H1 (cell line): ENCODE measurements around the gene ADGRL4. TPM values are rescaled to one million over a fixed set of nuclear protein-coding genes. Genes with fewer than 3 reads are reported as not detected.

Source experiments
- CTCF ChIA-PET: fragments of 300-600 bp; sonication (Branson Sonifier 250); formaldehyde crosslinking; loops from one replicate; lab custom pipeline; 2021; ENCODE audit not compliant: partially characterized antibody; lab: Charles Lee
- POLR2A ChIA-PET: fragments of 300-600 bp; sonication (Branson Sonifier 250); formaldehyde crosslinking; loops from one replicate; lab custom pipeline; 2021; ENCODE audit warnings: inconsistent platforms; ENCODE audit not compliant: partially characterized antibody; lab: Charles Lee
- DNase-seq, 2 experiments: peaks; one replicate each; pipeline versions ENCODE4 v3.0.0 to v3.0.0-alpha.2; 2010 to 2022; ENCODE audit warnings: low spot score in 2 of 2, low read depth in 1 of 2, mixed read lengths in 1 of 2
- FAIRE-seq: peaks from 2 replicates; lab custom pipeline; 2011; peaks lifted over from hg19 to GRCh38; lab: Jason Lieb, UNC
- H2AFZ ChIP-seq: 2 replicates; pipeline ENCODE4 v1.8.1; 2012; ENCODE audit warnings: low read length, inconsistent platforms
- H2AK5ac ChIP-seq: 2 replicates; pipeline ENCODE4 v1.6.1; 2013; ENCODE audit warnings: low read depth, low read length
- H2BK120ac ChIP-seq: replicated peaks from 2 replicates; pipeline ENCODE3; 2013; ENCODE audit warnings: low read depth, low read length, inconsistent platforms
- H2BK12ac ChIP-seq: 2 replicates; pipeline ENCODE4 v1.6.1; 2013; ENCODE audit warnings: low read depth, low read length
- H2BK15ac ChIP-seq: 2 replicates; pipeline ENCODE4 v1.6.1; 2013; ENCODE audit warnings: low read length
- H2BK20ac ChIP-seq: 2 replicates; pipeline ENCODE4 v1.6.1; 2013; ENCODE audit warnings: low read length
- H2BK5ac ChIP-seq: 2 replicates; pipeline ENCODE4 v1.6.1; 2013; ENCODE audit warnings: low read depth, low read length
- H3K14ac ChIP-seq: 2 replicates; pipeline ENCODE4 v1.6.1; 2013; ENCODE audit warnings: inconsistent platforms; ENCODE audit not compliant: insufficient read length
- H3K18ac ChIP-seq: 2 replicates; pipeline ENCODE4 v1.6.1; 2013; ENCODE audit warnings: low read length; ENCODE audit errors: extremely low read depth
- H3K23ac ChIP-seq: 2 replicates; pipeline ENCODE4 v1.6.1; 2013; ENCODE audit warnings: inconsistent platforms; ENCODE audit not compliant: insufficient read length
- H3K23me2 ChIP-seq: 2 replicates; pipeline ENCODE4 v1.6.1; 2013; ENCODE audit warnings: low read depth, low read length
- H3K27ac ChIP-seq: 2 replicates; pipeline ENCODE4 v1.6.1; 2011; ENCODE audit warnings: low read depth, low read length, inconsistent platforms
- H3K27me3 ChIP-seq, 4 experiments: replicated peaks in 1 of 4; 1 replicate in 1 of 4; 2 replicates in 3 of 4; pipeline versions ENCODE4 v1.6.1 to v1.8.1; 2011 to 2013; ENCODE audit warnings: low read length in 3 of 4, mild to moderate bottlenecking in 3 of 4, inconsistent platforms in 2 of 4, mixed read lengths in 2 of 4, moderate library complexity in 1 of 4; ENCODE audit not compliant: control insufficient read depth in 3 of 4, insufficient read depth in 3 of 4; ENCODE audit errors: extremely low read depth in 1 of 4
- H3K36me3 ChIP-seq, 4 experiments: 2 replicates each; pipeline versions ENCODE4 v1.6.1 to v1.8.1; 2011 to 2013; ENCODE audit warnings: mild to moderate bottlenecking in 4 of 4, low read length in 3 of 4, moderate library complexity in 2 of 4, control low read depth in 1 of 4, inconsistent platforms in 1 of 4; ENCODE audit not compliant: insufficient read depth in 4 of 4, control insufficient read depth in 2 of 4
- H3K4ac ChIP-seq: replicated peaks from 2 replicates; pipeline ENCODE3; 2013; ENCODE audit warnings: low read length, low read depth, mixed read lengths, inconsistent platforms; ENCODE audit not compliant: insufficient read length
- H3K4me1 ChIP-seq, 4 experiments: replicated peaks in 1 of 4; 1 replicate in 1 of 4; 2 replicates in 3 of 4; pipeline versions ENCODE4 v1.6.1 to v1.8.1; 2011 to 2013; ENCODE audit warnings: low read length in 3 of 4, inconsistent platforms in 2 of 4, mixed read lengths in 1 of 4; ENCODE audit not compliant: insufficient read depth in 4 of 4, control insufficient read depth in 3 of 4
- H3K4me2 ChIP-seq, 2 experiments: 2 replicates each; pipeline versions ENCODE4 v1.6.1 to v1.8.1; 2011 to 2013; ENCODE audit warnings: low read depth in 2 of 2, low read length in 2 of 2, control low read depth in 1 of 2, inconsistent platforms in 1 of 2, mild to moderate bottlenecking in 1 of 2; ENCODE audit not compliant: insufficient read depth in 1 of 2
- H3K4me3 ChIP-seq, 4 experiments: fragments of 200-600, 300-600 bp in 1 of 4; sonication (generic), shearing (Covaris generic), sonication (Bioruptor Twin) in 1 of 4; 2 replicates each; pipeline versions ENCODE4 v1.5.1 to v1.8.1; 2011 to 2016; ENCODE audit warnings: low read length in 4 of 4, low read depth in 3 of 4, control low read depth in 2 of 4, inconsistent platforms in 2 of 4, mild to moderate bottlenecking in 2 of 4, mixed read lengths in 1 of 4, moderate library complexity in 1 of 4; ENCODE audit not compliant: insufficient read depth in 2 of 4; ENCODE audit errors: extremely low read depth in 1 of 4
- H3K56ac ChIP-seq: replicated peaks from 2 replicates; pipeline ENCODE3; 2013; ENCODE audit warnings: low read depth, mild to moderate bottlenecking, mixed read lengths, low read length, inconsistent platforms; ENCODE audit not compliant: insufficient read length
- H3K79me1 ChIP-seq: 2 replicates; pipeline ENCODE4 v1.6.1; 2013; ENCODE audit warnings: low read depth, low read length, control low read depth
- H3K79me2 ChIP-seq, 2 experiments: 2 replicates each; pipeline versions ENCODE4 v1.6.1 to v1.8.1; 2012 to 2013; ENCODE audit warnings: low read length in 2 of 2, mild to moderate bottlenecking in 2 of 2, inconsistent platforms in 1 of 2; ENCODE audit not compliant: insufficient read depth in 2 of 2, control insufficient read depth in 1 of 2
- H3K9ac ChIP-seq, 4 experiments: replicated peaks in 1 of 4; 1 replicate in 1 of 4; 2 replicates in 3 of 4; pipeline versions ENCODE4 v1.6.1 to v1.8.1; 2011 to 2013; ENCODE audit warnings: low read depth in 3 of 4, low read length in 3 of 4, control low read depth in 2 of 4, mild to moderate bottlenecking in 2 of 4, moderate library complexity in 2 of 4, inconsistent platforms in 1 of 4; ENCODE audit errors: extremely low read depth in 1 of 4
- H3K9me3 ChIP-seq, 2 experiments: 2 replicates each; pipeline versions ENCODE4 v1.6.1 to v1.8.1; 2012 to 2013; ENCODE audit warnings: mild to moderate bottlenecking in 2 of 2, moderate library complexity in 2 of 2, control low read depth in 1 of 2, inconsistent platforms in 1 of 2, low read depth in 1 of 2, low read length in 1 of 2, mixed read lengths in 1 of 2; ENCODE audit not compliant: insufficient read depth in 2 of 2
- H4K20me1 ChIP-seq, 2 experiments: replicated peaks in 1 of 2; 2 replicates each; pipeline versions ENCODE3 to v1.8.1; 2011 to 2013; ENCODE audit warnings: inconsistent platforms in 2 of 2, low read length in 2 of 2, mild to moderate bottlenecking in 1 of 2; ENCODE audit not compliant: insufficient read depth in 2 of 2, control insufficient read depth in 1 of 2
- H4K5ac ChIP-seq: 2 replicates; pipeline ENCODE4 v1.6.1; 2013; ENCODE audit warnings: low read length, low read depth, mixed read lengths, inconsistent platforms; ENCODE audit not compliant: insufficient read length
- H4K8ac ChIP-seq: 2 replicates; pipeline ENCODE4 v1.8.0; 2013; ENCODE audit warnings: mild to moderate bottlenecking, moderate library complexity, low read length, inconsistent platforms; ENCODE audit not compliant: insufficient read depth; ENCODE audit errors: extremely low read depth
- H4K91ac ChIP-seq: replicated peaks from 2 replicates; pipeline ENCODE3; 2013; ENCODE audit warnings: low read length, mixed read lengths, inconsistent platforms; ENCODE audit not compliant: insufficient read length
- FOSL1 ChIP-seq: IDR thresholded peaks from 2 replicates; pipeline ENCODE4 v1.6.1; 2011; ENCODE audit warnings: mild to moderate bottlenecking, low read depth, low read length, moderate library complexity; ENCODE audit not compliant: insufficient read depth
- KDM1A ChIP-seq: fragments of 200-600, 300-600 bp; sonication (generic); IDR thresholded peaks from 2 replicates; pipeline ENCODE4 v1.7.1; 2016; ENCODE audit warnings: mild to moderate bottlenecking, low read length, borderline replicate concordance
- NRF1 ChIP-seq: IDR thresholded peaks from 2 replicates; pipeline ENCODE4 v1.6.1; 2011; ENCODE audit warnings: mild to moderate bottlenecking, low read depth, low read length, improper control_type of control experiment
- POLR2AphosphoS5 ChIP-seq: IDR thresholded peaks from 2 replicates; pipeline ENCODE4 v1.6.1; 2011; ENCODE audit warnings: low read depth, low read length
- RAD21 ChIP-seq, 2 experiments: IDR thresholded peaks in 1 of 2; conservative IDR thresholded peaks in 1 of 2; 2 replicates each; pipeline ENCODE4 v1.6.1; 2011; ENCODE audit warnings: low read depth in 2 of 2, low read length in 2 of 2, improper control_type of control experiment in 1 of 2, inconsistent platforms in 1 of 2, mild to moderate bottlenecking in 1 of 2, moderate library complexity in 1 of 2
- RNF2 ChIP-seq: fragments of 200-900, 300-1000 bp; sonication (generic); IDR thresholded peaks from 2 replicates; pipeline ENCODE4 v1.7.1; 2016; ENCODE audit warnings: borderline replicate concordance, low read depth, mild to moderate bottlenecking, antibody characterized with exemption, low read length; ENCODE audit not compliant: poor library complexity, severe bottlenecking; ENCODE audit errors: missing control alignments
- SIN3A ChIP-seq, 2 experiments: IDR thresholded peaks in 1 of 2; conservative IDR thresholded peaks in 1 of 2; 2 replicates each; pipeline ENCODE4 v1.6.1; 2011 to 2012; ENCODE audit warnings: low read length in 2 of 2, improper control_type of control experiment in 1 of 2, low read depth in 1 of 2, mild to moderate bottlenecking in 1 of 2
- SP2 ChIP-seq: IDR thresholded peaks from 2 replicates; pipeline ENCODE4 v1.6.1; 2012; ENCODE audit warnings: mild to moderate bottlenecking, low read length, inconsistent platforms
- USF2 ChIP-seq: IDR thresholded peaks from 2 replicates; pipeline ENCODE4 v1.6.1; 2011; ENCODE audit warnings: low read length, improper control_type of control experiment
- WGBS, 2 experiments: shearing (Covaris generic) in 1 of 2; methylation state at CpG; one replicate each; pipeline versions ENCODE4 v1.1.6 to v1.1.7; 2013 to 2015; ENCODE audit warnings: low lambda C conversion rate in 2 of 2, mixed read lengths in 2 of 2, inconsistent platforms in 1 of 2, low coverage in 1 of 2, missing lambda C conversion rate in 1 of 2; ENCODE audit not compliant: insufficient replicate concordance in 2 of 2, insufficient coverage in 1 of 2, insufficient read length in 1 of 2; ENCODE audit errors: extremely low coverage in 1 of 2, missing lambda C conversion rate in 1 of 2; 5-methylcytosine and 5-hydroxymethylcytosine counted together
- polyA plus RNA-seq, 7 experiments: library from polyadenylated mRNA; depleted of rRNA in 3 of 7; stranded (reverse) in 5 of 7; unstranded in 2 of 7; fragments of >200 nt in 5 of 7; fragments of 200-250 nt in 2 of 7; gene quantifications; 1 replicate in 5 of 7; 2 replicates in 1 of 7; 4 replicates in 1 of 7; pipeline versions ENCODE4 v1.2.1 to v1.2.3, GENCODE V29; 2011 to 2013; ENCODE audit warnings: missing spikeins in 2 of 7, mixed read lengths in 2 of 7
- total RNA-seq: library from RNA; stranded (reverse); fragmentation: NEBNext Ultra II Directional; extraction: Animal tissue kit (Norgen Biotek cat#: 25700); gene quantifications from 2 replicates; pipeline ENCODE4 v1.2.1, GENCODE V29; 2021

The ADGRL4 gene
- total and polyA plus RNA-seq, 2 of the 8 experiments (the other 6 are each of a cell fraction or from before 2014, with no cell fraction given): 0.60 to 0.97 TPM

- Histone ChIP-seq H3K14ac (no peak overlapping the region), H2BK5ac (no peak overlapping the region), H4K20me1 (no peaks in the 10 kb centered on the region), H3K27ac (no peak overlapping the region), H3K4me3 (no peak overlapping the region), H4K8ac (no peak overlapping the region), H3K4me2 (no peak overlapping the region), H2BK15ac (no peak overlapping the region), H2AK5ac (no peak overlapping the region), H3K4me1 (no peaks in the 10 kb centered on the region), H3K23ac (no peak overlapping the region), H2BK120ac (no peak overlapping the region), H3K56ac (no peak overlapping the region), H2AFZ (no peak overlapping the region), H3K23me2 (no peaks in the 10 kb centered on the region; the same call in 1 of the 2 replicates), H2BK12ac (no peak overlapping the region), H3K4ac (no peak overlapping the region), H2BK20ac (no peak overlapping the region), H4K5ac (no peak overlapping the region), H3K18ac (no peak overlapping the region), H3K9me3 (peaks cover 12% of the 10 kb centered on the region in 2 experiments), H3K36me3 (peaks cover 0 to 6% (median 0%) of the 10 kb centered on the region in 4 experiments; a peak in 2 of 8 replicates), H3K9ac (no peak overlapping the region), H3K79me1 (no peaks in the 10 kb centered on the region), H4K91ac (no peak overlapping the region), H3K79me2 (no peaks in the 10 kb centered on the region), H3K27me3 (no peaks in the 10 kb centered on the region)
- no peak for DNase-seq
- FAIRE-seq: no peak
- 75% methylated on average over 2 of the region's 2 CpGs; no CpG with 5 or more reads in 1 of the 2 experiments for whole genome bisulfite sequencing, 2 experiments
- ChIA-PET CTCF (interaction anchor here (1.5 kb wide), 1 partner anchor 201 kb away, joined by 3 read pairs; no protein-coding TSS in a partner anchor), POLR2A (no interaction called here)
- TF ChIP-seq SP2 (no peak), RNF2 (no peak), POLR2AphosphoS5 (no peak), USF2 (no peak), SIN3A (conservative IDR thresholded peaks at IDR 0.05 in 1 of 2, IDR thresholded peaks at IDR 0.05 in 1 of 2; ENCODE audit: low read depth in 1 of 2, low read length in 2 of 2) (no peak), FOSL1 (no peak), KDM1A (no peak), RAD21 (IDR thresholded peaks at IDR 0.05 in 1 of 2, conservative IDR thresholded peaks at IDR 0.05 in 1 of 2; ENCODE audit: low read depth in 2 of 2, low read length in 2 of 2) (no peak), NRF1 (no peak)
These were observed 35.6 kb upstream of the ADGRL4 start for GRCh38 chr1:79042117-79042516.
